ENCODE measurements around the gene ITGB5. TPM values are rescaled to one million over a fixed set of nuclear protein-coding genes. Genes with fewer than 3 reads are reported as not detected.

The ITGB5 gene
- total RNA-seq, 1 experiment from 2014 or later, result 77.8 TPM

DNA sequence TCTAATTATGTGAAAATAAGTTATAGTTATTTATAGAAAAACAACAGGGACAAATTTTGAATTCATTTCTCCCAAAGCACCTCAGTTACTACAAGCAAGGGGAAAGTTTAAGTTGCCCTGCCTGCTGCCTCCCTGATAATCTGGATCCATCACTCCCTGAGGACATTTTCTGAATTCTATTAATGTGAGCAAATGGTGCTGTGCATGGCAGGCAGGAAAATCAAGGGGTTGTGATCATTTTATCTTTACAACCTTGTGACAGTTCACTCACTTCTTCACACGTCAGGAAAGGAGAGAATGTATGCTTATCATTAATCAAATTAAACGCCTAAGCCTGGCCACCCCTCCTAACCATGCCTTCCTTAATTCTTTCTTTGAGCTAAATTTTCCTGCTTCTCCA lies 39.3 kb downstream of the ITGB5 start:
- Histone ChIP-seq H3K27ac (ENCODE audit: low read depth, low read length) (no peak overlapping the region), H3K4me1 (ENCODE audit: control insufficient read depth in 1 of 2, insufficient read depth in 2 of 2, low read length in 2 of 2) (peaks cover 8 to 14% of the 10 kb centered on the region in 2 experiments; a peak in 3 of 4 replicates), H3K79me2 (ENCODE audit: insufficient read depth, low read length) (no peaks in the 10 kb centered on the region), H3K36me3 (ENCODE audit: control insufficient read depth in 1 of 2, insufficient read depth in 2 of 2, low read length in 2 of 2) (peaks cover 0 to 9% of the 10 kb centered on the region in 2 experiments; a peak in 2 of 4 replicates), H3K9ac (ENCODE audit: low read length) (no peak overlapping the region), H3K27me3 (ENCODE audit: insufficient read depth, low read length) (no peaks in the 10 kb centered on the region), H3K4me2 (ENCODE audit: low read length) (no peak overlapping the region), H3K9me2 (ENCODE audit: insufficient read depth) (no peaks in the 10 kb centered on the region), H3K4me3 (replicated peaks in 1 of 2; ENCODE audit: low read depth in 1 of 2, low read length in 2 of 2) (no peak overlapping the region), H2AFZ (ENCODE audit: low read depth, low read length, poor library complexity, severe bottlenecking) (no peak overlapping the region), H3K9me3 (ENCODE audit: control insufficient read depth in 1 of 2, insufficient read depth in 1 of 2, low read depth in 1 of 2, low read length in 2 of 2) (no peaks in the 10 kb centered on the region), H4K20me1 (ENCODE audit: insufficient read depth) (no peaks in the 10 kb centered on the region)
- intact Hi-C loops (cut with micrococcal nuclease), result no loop called here
- CTCF ChIA-PET, result no interaction called here
- no peak for DNase-seq (ENCODE audit: low read depth, low spot score)
- RAD21 ChIA-PET (ENCODE audit: low non-redundant PET in 1 of 2, low total read pairs in 2 of 2, uncharacterized antibody in 2 of 2, unreplicated experiment in 2 of 2), result no interaction called here
- no peak for ATAC-seq
- TF ChIP-seq, protein P1, sequence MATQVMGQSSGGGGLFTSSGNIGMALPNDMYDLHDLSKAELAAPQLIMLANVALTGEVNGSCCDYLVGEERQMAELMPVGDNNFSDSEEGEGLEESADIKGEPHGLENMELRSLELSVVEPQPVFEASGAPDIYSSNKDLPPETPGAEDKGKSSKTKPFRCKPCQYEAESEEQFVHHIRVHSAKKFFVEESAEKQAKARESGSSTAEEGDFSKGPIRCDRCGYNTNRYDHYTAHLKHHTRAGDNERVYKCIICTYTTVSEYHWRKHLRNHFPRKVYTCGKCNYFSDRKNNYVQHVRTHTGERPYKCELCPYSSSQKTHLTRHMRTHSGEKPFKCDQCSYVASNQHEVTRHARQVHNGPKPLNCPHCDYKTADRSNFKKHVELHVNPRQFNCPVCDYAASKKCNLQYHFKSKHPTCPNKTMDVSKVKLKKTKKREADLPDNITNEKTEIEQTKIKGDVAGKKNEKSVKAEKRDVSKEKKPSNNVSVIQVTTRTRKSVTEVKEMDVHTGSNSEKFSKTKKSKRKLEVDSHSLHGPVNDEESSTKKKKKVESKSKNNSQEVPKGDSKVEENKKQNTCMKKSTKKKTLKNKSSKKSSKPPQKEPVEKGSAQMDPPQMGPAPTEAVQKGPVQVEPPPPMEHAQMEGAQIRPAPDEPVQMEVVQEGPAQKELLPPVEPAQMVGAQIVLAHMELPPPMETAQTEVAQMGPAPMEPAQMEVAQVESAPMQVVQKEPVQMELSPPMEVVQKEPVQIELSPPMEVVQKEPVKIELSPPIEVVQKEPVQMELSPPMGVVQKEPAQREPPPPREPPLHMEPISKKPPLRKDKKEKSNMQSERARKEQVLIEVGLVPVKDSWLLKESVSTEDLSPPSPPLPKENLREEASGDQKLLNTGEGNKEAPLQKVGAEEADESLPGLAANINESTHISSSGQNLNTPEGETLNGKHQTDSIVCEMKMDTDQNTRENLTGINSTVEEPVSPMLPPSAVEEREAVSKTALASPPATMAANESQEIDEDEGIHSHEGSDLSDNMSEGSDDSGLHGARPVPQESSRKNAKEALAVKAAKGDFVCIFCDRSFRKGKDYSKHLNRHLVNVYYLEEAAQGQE (IDR thresholded peaks at IDR 0.05; ENCODE audit: low read depth), result no peak
- TF ChIP-seq TCF7L2 (IDR thresholded peaks at IDR 0.05; ENCODE audit: borderline replicate concordance, extremely low read depth, insufficient read depth, insufficient read length) (no peak), RAD21 (IDR thresholded peaks at IDR 0.05; ENCODE audit: low read depth) (no peak), FOSL1 (IDR thresholded peaks at IDR 0.05; ENCODE audit: low read depth) (no peak), SIN3A (IDR thresholded peaks at IDR 0.05; ENCODE audit: low read depth) (no peak), ELF1 (IDR thresholded peaks at IDR 0.05; ENCODE audit: borderline replicate concordance, low read depth) (no peak), CEBPB (IDR thresholded peaks at IDR 0.05; ENCODE audit: low read depth) (no peak), YY1 (IDR thresholded peaks at IDR 0.05; ENCODE audit: extremely low read depth, insufficient replicate concordance, low read depth, low read length) (no peak), EZH2 (IDR thresholded peaks at IDR 0.05) (no peak), ZFX (IDR thresholded peaks at IDR 0.05) (no peak), EGR1 (IDR thresholded peaks at IDR 0.05; ENCODE audit: low read depth) (no peak), JUND (IDR thresholded peaks at IDR 0.05) (no peak), SRF (IDR thresholded peaks at IDR 0.05; ENCODE audit: low read depth) (no peak), SP1 (IDR thresholded peaks at IDR 0.05; ENCODE audit: low read depth) (no peak), ZNF274 (IDR thresholded peaks at IDR 0.05; ENCODE audit: low read depth, low read length) (no peak), CBX3 (IDR thresholded peaks at IDR 0.05; ENCODE audit: low read depth) (no peak), POLR2AphosphoS5 (IDR thresholded peaks at IDR 0.05; ENCODE audit: low read depth, low read length) (no peak)
- TF ChIP-seq, protein P2, sequence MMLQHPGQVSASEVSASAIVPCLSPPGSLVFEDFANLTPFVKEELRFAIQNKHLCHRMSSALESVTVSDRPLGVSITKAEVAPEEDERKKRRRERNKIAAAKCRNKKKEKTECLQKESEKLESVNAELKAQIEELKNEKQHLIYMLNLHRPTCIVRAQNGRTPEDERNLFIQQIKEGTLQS (IDR thresholded peaks at IDR 0.05), result no peak
- BruUV-seq (replicated peaks), result no TSS peak
- POLR2A ChIA-PET, result no interaction called here
